GM12891 (cell line): ENCODE data around the gene HECTD2.

Source experiments
- DNase-seq: peaks from one replicate; pipeline ENCODE4 v3.0.0; 2011; ENCODE audit warnings: low spot score; ENCODE audit not compliant: insufficient read length
- FAIRE-seq: peaks from 2 replicates; lab custom pipeline; 2011; peaks lifted over from hg19 to GRCh38; lab: Jason Lieb, UNC
- PAX5 ChIP-seq: IDR thresholded peaks from 2 replicates; pipeline ENCODE4 v1.6.1; 2011; ENCODE audit warnings: low read length, moderate library complexity, mild to moderate bottlenecking; ENCODE audit not compliant: insufficient read depth, severe bottlenecking
- POLR2A ChIP-seq: IDR thresholded peaks from 2 replicates; pipeline ENCODE4 v1.6.1; 2011; ENCODE audit warnings: low read depth, low read length, control low read depth
- POLR2AphosphoS5 ChIP-seq: IDR thresholded peaks from 2 replicates; pipeline ENCODE4 v1.6.1; 2011; ENCODE audit warnings: low read depth, low read length, control low read depth
- POU2F2 ChIP-seq: IDR thresholded peaks from 2 replicates; pipeline ENCODE4 v1.6.1; 2011; ENCODE audit warnings: low read depth, mild to moderate bottlenecking, control low read depth, low read length, moderate library complexity
- SPI1 ChIP-seq: IDR thresholded peaks from 2 replicates; pipeline ENCODE4 v1.6.1; 2011; ENCODE audit warnings: low read depth, low read length, control low read depth
- TAF1 ChIP-seq: IDR thresholded peaks from 2 replicates; pipeline ENCODE4 v1.6.1; 2011; ENCODE audit warnings: low read depth, low read length, control low read depth

The HECTD2 gene

GRCh38 chr10:91412354-91413087 lies 2.4 kb downstream of the HECTD2 start:
- no peak for TF ChIP-seq SPI1
- no peak for TF ChIP-seq PAX5
- TF ChIP-seq TAF1 = no peak
- TF ChIP-seq POLR2AphosphoS5 = no peak
- no peak for TF ChIP-seq POLR2A
- no peak for TF ChIP-seq POU2F2
- DNase-seq (no peak), FAIRE-seq (no peak)

GRCh38 chr10:91415816-91416215 lies 5.7 kb downstream of the HECTD2 start:
- DNase-seq = no peak

GRCh38 chr10:91416339-91416855 lies 6.3 kb downstream of the HECTD2 start:
- no peak for TF ChIP-seq POLR2AphosphoS5
- no peak for TF ChIP-seq TAF1
- no peak for TF ChIP-seq SPI1
- no peak for TF ChIP-seq POLR2A
- no peak for TF ChIP-seq POU2F2
- no peak for TF ChIP-seq PAX5
- FAIRE-seq (no peak), DNase-seq (no peak)

More at GRCh38 chr10:91415816-91416215, 5.7 kb downstream of the HECTD2 start:
- TF ChIP-seq SPI1 = no peak
- no peak for TF ChIP-seq PAX5
- TF ChIP-seq POLR2A = no peak
- no peak for TF ChIP-seq TAF1
- no peak for TF ChIP-seq POLR2AphosphoS5
- no peak for TF ChIP-seq POU2F2
- no peak for FAIRE-seq

- TF ChIP-seq TAF1 (no peak), SPI1 (no peak), POU2F2 (no peak), PAX5 (no peak), POLR2A (no peak), POLR2AphosphoS5 (no peak)
- DNase-seq (no peak), FAIRE-seq (no peak)
These were observed 8.3 kb downstream of the HECTD2 start for GRCh38 chr10:91418416-91418815.

GRCh38 chr10:91420868-91421267 lies 10.7 kb downstream of the HECTD2 start:
- FAIRE-seq (no peak), DNase-seq (no peak)
- TF ChIP-seq POLR2A (no peak), POLR2AphosphoS5 (no peak), PAX5 (no peak), TAF1 (no peak), SPI1 (no peak), POU2F2 (no peak)

- TF ChIP-seq PAX5 = no peak
- FAIRE-seq (no peak), DNase-seq (no peak)
These were observed 12.8 kb downstream of the HECTD2 start for GRCh38 chr10:91422915-91423314.

- TF ChIP-seq POU2F2 (no peak), SPI1 (no peak), PAX5 (no peak), POLR2A (no peak)
- no peak for FAIRE-seq
- DNase-seq = no peak
These were observed 13.9 kb downstream of the HECTD2 start for GRCh38 chr10:91424016-91424415.

- no peak for DNase-seq
- TF ChIP-seq POLR2AphosphoS5 = no peak
- TF ChIP-seq POLR2A = no peak
- no peak for TF ChIP-seq SPI1
- no peak for TF ChIP-seq POU2F2
- TF ChIP-seq PAX5 = no peak
- no peak for TF ChIP-seq TAF1
- FAIRE-seq = no peak
These were observed 22.0 kb downstream of the HECTD2 start for GRCh38 chr10:91432175-91432574.

GRCh38 chr10:91433620-91434019 lies 23.5 kb downstream of the HECTD2 start:
- DNase-seq (no peak), FAIRE-seq (no peak)
- TF ChIP-seq SPI1 (no peak), TAF1 (no peak)

- FAIRE-seq = no peak
- no peak for DNase-seq
These were observed 23.9 kb downstream of the HECTD2 start for GRCh38 chr10:91434041-91434440.

More at GRCh38 chr10:91434041-91434440, 23.9 kb downstream of the HECTD2 start:
- TF ChIP-seq POU2F2 (no peak), SPI1 (no peak), PAX5 (no peak), TAF1 (no peak), POLR2AphosphoS5 (no peak), POLR2A (no peak)
